Sigmoid colon (tissue), 4 donors: ENCODE measurements around the gene TMEM30A.

Experiments used
- EP300 ChIP-seq, 4 donors: sonication (generic); formaldehyde crosslinking; IDR thresholded peaks; one replicate each; pipeline ENCODE4 v1.6.1; 2017; ENCODE audit warnings: antibody characterized with exemption in 4 of 4
- POLR2A ChIP-seq, 2 donors: fragments of 450-650 bp; IDR thresholded peaks; one replicate each; pipeline ENCODE4 v1.6.1; 2016; ENCODE audit warnings: antibody characterized with exemption in 2 of 2, mild to moderate bottlenecking in 2 of 2, moderate library complexity in 2 of 2
- POLR2AphosphoS5 ChIP-seq, 4 donors: sonication (generic); formaldehyde crosslinking; IDR thresholded peaks; one replicate each; pipeline ENCODE4 v1.6.1; 2017; ENCODE audit warnings: antibody characterized with exemption in 4 of 4
- TF ChIP-seq, protein P1 (sequence below), 4 experiments: fragments of 450-650 bp in 3 of 4; fragments of 200-600 bp in 1 of 4; IDR thresholded peaks; one replicate each; pipeline ENCODE4 v1.5.1; 2016 to 2019; ENCODE audit warnings: antibody characterized with exemption in 4 of 4, mild to moderate bottlenecking in 3 of 4, moderate library complexity in 2 of 4

DNA sequence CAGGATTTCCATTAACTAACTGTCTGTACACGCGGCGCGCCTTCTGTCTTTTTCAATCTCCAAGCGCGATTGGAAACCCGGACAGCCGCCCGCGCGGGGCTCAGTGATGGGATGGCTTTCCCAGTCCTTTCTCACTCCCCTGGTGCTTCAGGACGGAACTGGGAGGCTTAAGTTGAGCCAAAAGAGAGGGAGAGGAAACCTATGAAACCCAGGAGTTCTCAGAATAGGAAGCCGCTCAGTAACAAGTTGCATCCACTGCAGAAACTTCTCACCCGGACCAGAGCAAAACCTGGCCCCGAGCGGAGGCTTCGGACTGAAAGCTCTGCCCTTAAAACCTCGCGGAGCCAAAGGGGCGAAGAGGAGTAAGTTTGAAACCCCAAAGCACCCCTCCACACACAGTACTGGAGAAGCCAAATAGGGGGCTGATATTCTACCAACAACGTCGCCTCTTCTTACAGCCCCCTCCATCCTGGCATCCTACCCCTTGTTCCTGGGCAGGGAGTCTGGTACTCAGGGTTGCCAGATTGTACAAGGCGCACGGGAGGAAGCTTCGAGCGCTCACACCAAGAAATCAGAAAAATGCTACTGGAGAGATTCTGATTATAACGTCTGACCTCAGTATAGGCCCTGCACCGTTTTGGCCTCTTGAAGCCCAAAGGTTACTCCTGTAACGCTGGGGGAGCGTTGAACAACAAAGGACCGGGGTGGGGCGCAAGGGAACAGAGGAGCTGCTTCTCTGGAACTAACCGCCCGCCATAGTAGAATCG is 77.8 kb downstream of the TMEM30A start:
- TF ChIP-seq POLR2AphosphoS5 (IDR thresholded peaks at IDR 0.05), result no peak
- TF ChIP-seq POLR2A (IDR thresholded peaks at IDR 0.05), result no peak
- TF ChIP-seq, protein P1, sequence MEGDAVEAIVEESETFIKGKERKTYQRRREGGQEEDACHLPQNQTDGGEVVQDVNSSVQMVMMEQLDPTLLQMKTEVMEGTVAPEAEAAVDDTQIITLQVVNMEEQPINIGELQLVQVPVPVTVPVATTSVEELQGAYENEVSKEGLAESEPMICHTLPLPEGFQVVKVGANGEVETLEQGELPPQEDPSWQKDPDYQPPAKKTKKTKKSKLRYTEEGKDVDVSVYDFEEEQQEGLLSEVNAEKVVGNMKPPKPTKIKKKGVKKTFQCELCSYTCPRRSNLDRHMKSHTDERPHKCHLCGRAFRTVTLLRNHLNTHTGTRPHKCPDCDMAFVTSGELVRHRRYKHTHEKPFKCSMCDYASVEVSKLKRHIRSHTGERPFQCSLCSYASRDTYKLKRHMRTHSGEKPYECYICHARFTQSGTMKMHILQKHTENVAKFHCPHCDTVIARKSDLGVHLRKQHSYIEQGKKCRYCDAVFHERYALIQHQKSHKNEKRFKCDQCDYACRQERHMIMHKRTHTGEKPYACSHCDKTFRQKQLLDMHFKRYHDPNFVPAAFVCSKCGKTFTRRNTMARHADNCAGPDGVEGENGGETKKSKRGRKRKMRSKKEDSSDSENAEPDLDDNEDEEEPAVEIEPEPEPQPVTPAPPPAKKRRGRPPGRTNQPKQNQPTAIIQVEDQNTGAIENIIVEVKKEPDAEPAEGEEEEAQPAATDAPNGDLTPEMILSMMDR (IDR thresholded peaks at IDR 0.05), result peak in 1 of 4 experiments; percentile 12
- no peak for TF ChIP-seq EP300 (IDR thresholded peaks at IDR 0.05)
